ENCODE measurements around the gene CNIH2. TPM values are rescaled to one million over a fixed set of nuclear protein-coding genes. Genes with fewer than 3 reads are reported as not detected.

Gene CNIH2
- total and polyA plus RNA-seq, 2 of the 8 experiments (the other 6 are each of a cell fraction or from before 2014, with no cell fraction given), result 12.5 to 15.8 TPM

GRCh38 chr11:66280428-66280827 is 2.5 kb downstream of the CNIH2 start (continued):
- TF ChIP-seq CBX5 (IDR thresholded peaks at IDR 0.05; ENCODE audit: low read depth, low read length), result no peak

Measured in H1 (cell line).